GM18858 (cell line): Measurements from ENCODE around the gene PDGFC.

Experiments
- ATAC-seq: cut with Tn5 transposase; IDR thresholded peaks from one replicate; pipeline ENCODE4 v1.9.1; 2021; ENCODE audit not compliant: unreplicated experiment

PDGFC gene

DNA sequence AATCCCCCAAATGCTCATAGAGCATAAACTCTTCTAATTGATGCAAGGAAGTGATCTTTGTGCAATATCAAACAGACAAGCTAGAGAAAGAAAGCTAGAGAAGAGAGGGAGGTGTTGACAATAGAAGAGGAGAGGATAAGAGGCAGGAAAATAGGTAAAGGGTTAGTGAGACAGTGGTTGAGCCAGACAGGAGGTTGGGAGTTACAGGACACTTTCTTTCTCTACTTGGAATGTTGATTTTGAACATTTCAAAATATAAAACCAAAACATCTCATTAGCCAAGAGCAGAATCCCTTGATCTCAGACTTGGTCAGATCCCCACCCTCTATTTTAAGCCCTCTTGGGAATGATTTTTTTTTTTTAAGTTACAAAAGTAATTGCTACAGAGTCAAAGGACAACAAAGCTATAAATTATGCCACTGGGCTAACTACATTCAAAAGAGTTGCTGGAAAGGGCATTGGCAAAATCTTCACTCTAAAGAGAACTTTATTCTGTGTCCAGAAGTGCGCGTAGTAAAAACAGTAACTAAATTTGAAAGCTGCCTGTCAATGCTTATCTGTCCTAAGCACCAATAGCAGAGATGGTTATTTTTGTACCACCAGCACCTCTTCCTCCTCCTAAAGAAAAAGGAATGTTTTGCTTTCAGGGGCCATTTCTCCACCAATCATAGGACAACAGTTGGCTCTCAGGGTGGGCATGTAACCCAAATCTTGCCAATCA is 133.8 kb downstream of the PDGFC start:
- ATAC-seq = no peak

DNA sequence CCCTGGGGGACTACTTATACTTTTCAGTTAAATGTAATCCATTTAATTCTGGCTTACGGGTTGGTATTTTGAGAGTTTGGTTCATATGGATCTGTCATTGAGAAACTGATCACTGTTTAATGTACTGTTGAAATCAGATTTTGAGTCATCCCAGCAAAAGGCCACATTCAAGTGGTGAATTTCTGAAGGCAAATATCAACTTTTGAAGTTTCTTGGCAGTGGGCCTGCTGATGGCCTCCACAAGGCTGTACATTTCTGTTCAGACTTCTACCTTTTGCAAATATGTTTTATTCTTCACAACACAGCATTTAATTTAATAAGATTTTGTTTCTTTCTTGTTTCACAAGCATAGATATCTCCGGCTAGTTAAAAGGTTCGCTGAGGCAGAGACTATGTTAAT is 138.7 kb downstream of the PDGFC start:
- ATAC-seq = no peak

DNA sequence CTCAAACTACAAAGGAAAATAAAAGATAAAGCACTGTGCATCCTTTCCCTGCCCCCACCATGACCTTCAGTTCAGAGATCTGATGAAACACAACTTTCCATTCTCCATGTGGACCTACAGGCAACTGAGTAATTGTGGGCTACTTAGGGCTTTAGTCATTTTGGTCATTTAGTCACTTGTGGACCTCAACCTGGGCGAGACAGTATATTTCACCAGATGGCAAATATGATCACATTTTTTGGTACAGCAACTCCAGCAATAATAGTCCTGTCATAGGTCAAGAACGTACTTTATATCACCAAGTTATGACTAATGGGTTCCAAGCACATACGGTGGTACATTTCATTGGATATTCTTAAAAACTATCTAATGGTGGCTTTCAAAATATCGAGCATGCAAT is 141.2 kb downstream of the PDGFC start:
- ATAC-seq = no peak

DNA sequence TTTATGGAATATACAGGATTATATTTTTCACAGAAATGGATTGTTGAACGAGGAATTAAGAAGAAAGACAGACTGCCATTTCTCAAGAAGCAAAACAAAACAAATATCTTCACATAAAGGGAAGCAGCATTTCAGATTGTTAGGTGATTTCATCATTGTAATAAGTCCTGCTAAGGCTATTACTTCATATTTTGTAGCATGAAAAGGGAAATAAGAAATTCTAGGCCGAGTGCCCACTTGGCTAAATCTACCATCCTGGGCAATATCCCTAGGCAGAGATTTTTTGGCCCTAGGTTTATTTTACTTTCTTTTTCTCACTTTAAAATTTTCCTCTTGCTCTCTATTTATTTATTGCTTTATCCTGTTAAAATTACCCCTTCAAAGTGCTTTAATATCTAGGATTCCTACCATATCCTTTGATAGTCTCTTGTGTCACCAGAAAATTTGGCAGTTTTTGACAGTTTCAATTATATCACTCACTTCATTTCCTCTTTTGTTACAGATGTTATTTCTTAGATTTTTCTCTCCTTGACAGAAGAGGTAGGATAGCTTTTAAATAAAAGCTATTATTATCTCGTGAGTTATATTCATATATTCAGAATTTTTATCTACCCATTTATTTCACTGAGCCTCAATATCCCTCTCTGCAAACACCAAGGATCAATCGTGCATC is 142.3 kb downstream of the PDGFC start:
- no peak for ATAC-seq

DNA sequence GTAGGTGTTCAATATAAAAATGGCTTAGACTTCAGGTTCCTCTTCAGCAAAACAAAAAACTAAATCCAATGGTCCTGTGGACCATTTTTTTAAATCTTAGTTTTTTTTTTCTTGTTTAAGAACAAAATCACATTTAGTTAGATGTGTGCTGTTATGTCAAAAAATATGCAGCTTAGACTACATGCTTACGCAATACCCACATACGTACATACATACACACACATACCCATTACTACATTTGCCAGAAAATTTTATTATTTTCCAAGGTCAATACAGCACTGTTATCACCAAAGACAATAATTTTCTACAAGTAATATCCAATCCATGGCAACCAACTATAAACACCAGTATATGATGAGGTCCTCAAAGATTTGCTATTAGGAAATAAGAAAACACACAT is 144.1 kb downstream of the PDGFC start:
- ATAC-seq = no peak

DNA sequence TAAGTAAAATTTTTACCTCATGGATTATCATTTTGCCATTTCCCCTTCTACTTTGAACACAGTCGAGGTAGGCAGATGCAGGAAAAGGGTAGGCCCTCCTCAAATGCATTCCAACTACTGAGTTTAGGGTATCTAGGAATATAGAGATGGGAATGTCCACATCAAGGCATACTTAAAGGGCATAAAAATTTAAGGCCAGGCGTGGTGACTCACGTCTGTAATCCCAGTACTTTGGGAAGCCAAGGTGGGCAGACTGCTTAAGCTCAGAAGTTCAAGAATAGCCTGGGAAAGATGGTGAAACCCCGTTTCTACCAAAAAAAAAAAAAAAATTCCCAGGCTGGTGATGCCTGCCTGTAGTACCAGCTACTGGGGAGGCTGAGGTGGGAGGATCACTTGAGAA is 146.5 kb downstream of the PDGFC start:
- no peak for ATAC-seq

DNA sequence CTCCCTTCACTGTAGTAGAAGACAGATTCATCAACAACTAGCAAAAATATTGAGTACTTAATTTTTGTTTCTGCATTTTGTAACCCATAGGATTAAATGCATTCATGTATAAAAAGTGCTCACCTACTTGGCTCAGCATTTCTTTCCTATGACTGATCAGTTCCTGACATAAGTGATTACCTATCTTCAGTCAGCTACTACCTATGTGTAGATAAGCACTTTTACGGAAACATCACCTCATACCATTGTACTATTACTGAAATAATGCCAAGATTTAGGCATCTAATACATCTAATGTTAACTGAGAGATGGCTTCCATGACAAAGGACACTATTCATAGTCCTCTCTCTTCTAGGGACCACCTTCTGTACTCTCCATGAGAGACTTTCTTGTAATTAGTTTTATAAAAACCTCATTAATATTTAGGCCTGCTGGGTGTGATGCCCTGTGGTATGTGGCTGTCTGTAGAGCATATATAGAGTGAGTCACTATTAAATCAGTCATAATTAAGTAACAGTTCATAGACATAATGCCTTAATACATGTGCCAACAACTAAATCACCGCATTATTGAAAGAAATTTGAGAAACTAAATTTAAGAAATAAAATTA is 147.0 kb downstream of the PDGFC start:
- ATAC-seq = no peak

DNA sequence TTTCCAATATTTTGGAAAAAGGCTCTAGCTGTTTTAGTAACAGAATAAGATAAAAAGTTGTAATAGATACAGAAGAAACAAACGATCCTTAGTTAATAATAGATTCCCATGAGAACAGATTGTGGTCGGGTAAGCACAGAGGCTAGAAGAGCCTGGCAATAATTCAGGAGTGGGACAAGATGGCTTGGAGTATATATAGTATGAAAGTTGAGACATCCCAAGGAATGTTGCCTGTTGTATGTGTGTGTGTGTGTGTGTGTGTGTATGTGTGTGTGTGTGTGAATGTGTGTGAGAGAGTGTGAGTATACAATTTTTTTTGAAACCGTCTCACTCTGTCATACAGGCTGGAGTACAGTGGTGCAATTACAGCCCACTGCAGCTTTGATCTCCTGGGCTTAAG is 150.7 kb downstream of the PDGFC start:
- no peak for ATAC-seq

DNA sequence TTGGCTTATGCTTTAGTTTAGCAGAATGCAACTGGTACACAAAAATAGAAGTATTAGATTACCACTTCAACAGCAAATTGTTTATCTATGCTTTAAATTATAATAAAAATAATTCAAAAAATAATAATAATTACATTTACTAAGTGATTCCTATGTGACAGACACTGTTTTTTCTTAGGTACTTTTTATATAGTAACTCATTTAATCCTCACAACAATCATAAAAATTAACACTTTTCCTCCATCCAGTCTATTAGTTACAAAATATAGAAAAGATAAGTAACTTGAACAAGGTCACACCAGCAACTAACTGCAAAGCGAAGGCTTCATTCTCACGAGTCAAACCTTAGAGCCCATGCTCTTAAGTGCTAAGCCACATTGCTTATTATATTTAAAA is 155.2 kb downstream of the PDGFC start:
- ATAC-seq = no peak

DNA sequence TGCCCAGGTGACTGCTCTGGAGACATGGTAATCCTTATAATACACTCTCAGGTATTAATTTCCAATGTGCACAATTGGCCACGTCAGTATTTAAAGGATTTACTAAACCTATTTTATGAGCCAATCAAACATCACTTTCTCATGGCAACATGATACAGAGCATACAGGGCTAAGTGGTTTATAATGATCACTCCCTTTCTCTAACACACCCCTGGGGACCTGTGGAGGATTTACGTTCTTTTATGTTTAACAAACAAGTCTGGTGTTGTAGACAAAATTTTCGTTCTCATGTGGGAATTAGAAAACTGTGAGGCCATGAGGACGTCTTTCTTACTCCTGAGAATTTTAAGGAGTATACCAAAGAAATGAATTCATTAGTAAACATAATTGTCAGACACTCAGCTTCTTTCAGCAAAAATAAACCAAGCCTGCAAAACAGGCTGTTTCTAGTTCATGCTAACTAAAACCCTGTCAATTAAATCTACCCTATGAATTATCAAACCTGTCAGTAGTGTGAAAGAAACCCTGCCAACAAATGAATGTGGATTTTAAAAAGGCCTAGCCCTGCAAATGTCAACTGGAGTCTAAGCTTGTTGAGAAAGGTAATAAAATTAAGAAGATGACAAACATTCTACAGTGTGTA is 155.8 kb downstream of the PDGFC start:
- ATAC-seq = no peak

DNA sequence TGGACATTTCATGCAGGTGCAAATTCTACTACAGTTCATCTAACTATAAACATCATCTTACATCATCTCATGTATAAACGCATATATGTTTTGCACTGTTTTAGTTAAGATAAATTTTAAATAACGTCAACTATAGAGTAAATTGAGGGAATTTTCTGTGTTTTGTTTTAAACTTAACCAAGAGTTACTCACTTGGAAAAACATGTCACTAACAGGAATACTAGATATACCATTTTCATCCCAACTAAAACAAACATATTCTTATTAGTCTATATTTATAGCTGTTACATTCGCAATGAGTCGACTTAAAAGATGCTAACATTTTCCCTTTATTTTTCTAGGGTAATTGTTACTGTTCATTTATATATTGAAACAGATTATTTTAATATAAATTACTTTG is 159.6 kb downstream of the PDGFC start:
- ATAC-seq = no peak

DNA sequence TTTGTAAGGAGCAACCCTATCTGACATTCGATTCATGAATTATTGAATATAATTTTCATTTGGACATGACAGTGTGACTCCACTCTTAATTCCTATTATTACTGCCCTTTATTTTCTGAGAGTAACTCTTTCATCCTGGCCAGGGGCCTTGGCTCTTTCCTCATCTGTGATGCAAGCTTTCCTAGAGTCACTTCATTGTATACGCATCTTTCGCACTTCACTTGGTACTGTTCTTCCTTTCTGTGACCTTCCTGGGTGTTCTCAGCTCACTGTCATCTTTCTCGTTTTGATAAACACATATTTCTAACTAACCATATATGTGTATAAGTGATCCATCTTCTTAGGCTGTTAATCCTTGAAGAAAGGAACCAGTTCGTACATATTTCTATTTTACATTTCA is 160.3 kb downstream of the PDGFC start:
- no peak for ATAC-seq

DNA sequence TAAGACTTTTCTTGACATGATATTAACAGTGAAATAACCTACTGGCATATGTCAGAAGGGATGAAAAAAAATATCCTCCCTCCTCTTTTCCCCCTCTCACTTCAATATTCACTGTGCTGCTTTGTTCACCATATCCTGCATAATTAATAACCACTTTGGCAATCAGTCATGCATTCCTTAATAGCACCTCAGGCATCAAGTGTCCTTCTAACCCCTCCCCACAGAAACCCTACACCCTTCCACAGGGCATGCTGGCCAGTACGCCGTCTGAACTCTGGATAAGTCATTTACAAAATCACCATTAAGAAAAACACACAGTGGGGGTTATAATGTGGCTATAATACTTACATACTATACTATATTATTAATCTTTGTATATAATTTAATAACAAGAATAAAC is 165.9 kb downstream of the PDGFC start:
- no peak for ATAC-seq

DNA sequence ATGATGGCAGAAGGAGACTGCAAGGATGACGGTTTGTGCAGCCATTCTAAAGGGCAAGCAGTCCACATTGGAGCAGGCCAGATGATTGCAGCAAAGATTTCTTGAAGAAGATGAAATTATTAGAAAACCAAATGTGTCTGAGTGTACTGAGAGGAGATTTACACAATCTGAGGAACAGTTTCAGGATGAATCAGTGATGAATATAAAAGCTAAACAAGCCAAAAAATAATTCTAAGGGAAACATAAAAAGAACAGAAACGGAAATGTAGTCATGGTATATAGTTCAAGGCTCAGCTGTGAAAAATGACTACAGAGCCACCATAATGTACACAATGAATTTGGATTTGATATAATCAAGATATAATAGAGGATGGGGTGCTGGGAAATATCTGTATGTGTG is 168.5 kb downstream of the PDGFC start:
- no peak for ATAC-seq

DNA sequence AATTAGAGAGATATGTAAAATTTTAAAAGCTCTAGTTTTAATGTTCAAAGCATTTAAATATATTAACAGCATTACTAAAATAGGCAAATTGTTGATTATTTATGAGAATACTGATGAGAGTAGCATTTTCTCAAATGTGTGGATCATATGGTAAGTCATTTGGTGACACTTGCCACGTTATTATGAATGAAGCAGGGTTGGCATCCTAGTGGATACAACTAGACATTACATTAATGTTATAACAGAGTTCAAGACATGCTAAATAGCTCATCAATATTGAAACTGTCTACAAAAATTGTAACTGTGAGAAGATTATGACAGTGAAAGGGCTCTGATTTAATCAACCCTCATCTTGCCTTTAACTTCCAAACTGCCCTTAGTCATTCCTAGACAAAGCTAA is 171.1 kb downstream of the PDGFC start:
- ATAC-seq = no peak

DNA sequence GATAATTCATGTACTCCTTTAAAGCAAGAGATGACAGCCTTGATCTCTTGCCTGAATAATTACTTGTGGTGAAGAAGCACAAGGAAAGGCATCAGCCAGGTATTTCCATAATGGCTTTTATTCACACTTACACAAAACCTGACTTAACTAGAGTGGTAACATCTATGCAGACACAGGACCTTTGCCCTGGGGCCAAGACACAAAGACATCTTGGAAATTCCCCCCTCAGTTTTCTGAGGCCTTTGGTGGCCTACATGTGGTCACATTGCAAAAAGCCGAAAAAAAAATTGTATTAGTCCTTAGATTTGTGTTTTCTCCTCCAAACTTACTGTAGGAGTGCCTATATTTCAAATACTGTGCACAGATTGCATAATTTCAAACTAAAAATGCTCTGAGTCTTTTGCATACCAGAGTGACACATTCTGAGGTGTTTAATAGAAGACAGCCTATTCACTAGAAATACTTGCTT is 172.4 kb downstream of the PDGFC start:
- no peak for ATAC-seq

DNA sequence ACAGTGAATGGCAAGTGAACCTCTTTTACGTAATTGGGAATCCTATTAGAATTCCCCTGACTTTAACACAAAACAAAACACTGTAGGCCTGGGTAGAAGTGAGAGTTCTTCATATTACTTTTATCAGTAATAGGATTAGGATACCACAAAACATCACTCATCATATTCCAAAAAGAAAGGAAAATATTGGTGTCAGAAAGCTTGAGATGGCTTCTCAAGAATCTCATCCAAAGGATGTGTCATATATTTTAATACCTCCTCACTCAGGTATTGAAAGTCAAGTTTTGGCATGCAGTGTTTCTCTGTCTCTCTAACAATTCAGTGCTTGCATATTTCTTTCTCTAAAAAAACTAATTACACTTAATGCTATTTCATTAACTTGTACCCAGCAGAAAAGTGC is 173.2 kb downstream of the PDGFC start:
- no peak for ATAC-seq

DNA sequence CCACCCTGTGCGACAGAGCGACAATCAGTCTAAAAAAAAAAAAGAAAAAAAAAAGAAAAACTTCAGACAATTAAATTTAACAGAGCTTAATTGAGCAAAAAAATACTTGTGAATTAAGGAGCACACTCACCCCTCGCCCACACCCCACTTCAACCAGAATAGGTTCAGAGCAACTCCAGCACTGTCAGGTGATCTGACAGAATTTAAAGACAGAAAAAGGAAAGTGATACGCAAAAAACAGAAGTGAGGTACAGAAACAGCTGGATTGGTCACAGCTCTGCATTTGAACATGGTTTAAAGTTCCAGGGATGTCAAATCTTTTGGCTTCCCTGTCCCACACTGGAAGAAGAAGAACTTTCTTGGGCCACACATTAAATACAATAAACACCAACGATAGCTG is 174.4 kb downstream of the PDGFC start:
- ATAC-seq = no peak

DNA sequence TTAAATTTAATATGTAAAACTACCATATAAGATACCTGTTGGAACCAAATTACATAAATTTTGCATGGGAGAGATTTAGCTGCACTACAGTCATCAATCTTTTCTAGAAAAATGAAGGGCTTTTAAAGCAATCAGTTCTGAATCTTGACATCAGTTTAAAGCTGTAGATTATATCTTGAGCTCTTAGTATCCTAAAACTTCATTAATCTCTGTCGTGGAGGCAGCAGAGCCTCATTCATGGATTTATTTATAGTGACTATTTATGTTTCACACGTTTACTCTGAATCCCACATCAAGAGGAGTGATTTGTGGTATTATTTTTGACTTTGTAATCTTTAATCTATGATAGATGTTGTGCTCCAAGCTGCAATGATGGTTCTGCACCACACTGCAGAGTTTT is 175.9 kb downstream of the PDGFC start:
- no peak for ATAC-seq

DNA sequence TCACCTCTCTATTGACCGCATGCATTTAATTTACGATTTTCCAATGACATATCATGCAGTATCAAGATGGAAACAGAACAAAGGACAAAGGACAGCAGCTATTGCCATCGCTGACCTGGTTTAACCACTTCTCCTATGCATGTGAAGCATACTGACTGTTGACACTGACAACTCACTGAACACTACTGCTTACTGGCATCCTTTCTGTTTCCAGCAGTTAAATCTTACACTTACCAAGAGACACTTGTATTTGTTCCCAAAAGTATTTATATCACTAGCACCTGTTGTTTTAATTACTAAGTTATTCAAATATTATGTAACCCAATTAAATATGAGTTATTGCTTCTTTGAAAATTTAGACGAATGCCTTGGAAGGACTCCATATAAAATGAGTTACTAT is 176.7 kb downstream of the PDGFC start:
- no peak for ATAC-seq

DNA sequence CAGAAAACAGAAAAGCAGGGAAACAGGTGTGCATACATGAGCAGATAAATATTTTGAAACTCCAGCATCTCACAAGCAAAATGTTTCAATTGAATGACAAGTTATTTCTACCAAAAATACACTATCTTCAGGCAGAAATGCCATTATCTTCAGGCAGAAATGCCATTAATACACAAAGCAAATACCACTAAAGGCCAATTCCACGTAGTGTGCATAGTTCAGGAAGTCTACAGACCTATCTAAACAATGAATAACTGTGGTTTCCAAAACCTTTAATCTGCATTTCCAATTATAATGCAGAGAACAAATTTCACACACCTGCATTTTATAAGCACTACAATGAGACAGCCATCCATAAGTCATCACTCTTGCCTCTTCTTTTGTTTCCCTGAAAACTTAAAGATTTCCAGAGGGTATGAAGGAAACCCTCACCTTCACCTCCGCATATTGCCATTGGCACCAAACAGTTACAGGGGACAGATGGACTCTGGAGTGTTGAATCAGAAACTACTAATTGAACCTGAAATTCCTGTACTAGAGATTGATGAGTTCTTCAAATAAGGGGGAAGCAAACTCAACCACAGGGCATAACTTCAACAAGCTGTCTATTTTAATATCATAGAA is 179.0 kb downstream of the PDGFC start:
- no peak for ATAC-seq

DNA sequence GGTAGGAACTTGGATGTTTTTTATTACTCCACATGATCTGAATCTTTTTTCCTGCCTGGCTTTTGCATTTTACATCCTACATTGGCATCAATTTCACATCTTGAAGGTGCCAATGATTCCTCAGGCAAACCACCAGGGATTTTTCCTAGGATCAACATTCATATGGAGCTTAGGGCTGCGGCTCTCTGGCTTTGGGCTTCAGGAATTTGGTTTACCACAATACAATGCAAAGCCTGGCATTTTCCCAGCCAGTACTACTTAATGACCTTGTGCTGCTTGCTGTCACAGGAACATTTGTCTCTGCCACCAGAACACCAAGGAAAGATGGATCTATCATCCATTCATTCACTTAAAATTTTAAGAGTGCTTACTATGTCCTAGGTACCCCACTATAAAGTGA is 180.7 kb downstream of the PDGFC start:
- ATAC-seq = no peak
